AG09319 (cell line): ENCODE data around the gene ACOT11.

Source experiments
- DNase-seq: peaks from one replicate; pipeline ENCODE4 v3.0.0-alpha.2; 2010; ENCODE audit warnings: low read depth; ENCODE audit errors: extremely low read depth
- TF ChIP-seq, protein P1 (sequence below): IDR thresholded peaks from 2 replicates; pipeline ENCODE4 v1.5.1; 2011; ENCODE audit warnings: low read depth, mild to moderate bottlenecking, inconsistent platforms, low read length, moderate library complexity

The ACOT11 gene

DNA sequence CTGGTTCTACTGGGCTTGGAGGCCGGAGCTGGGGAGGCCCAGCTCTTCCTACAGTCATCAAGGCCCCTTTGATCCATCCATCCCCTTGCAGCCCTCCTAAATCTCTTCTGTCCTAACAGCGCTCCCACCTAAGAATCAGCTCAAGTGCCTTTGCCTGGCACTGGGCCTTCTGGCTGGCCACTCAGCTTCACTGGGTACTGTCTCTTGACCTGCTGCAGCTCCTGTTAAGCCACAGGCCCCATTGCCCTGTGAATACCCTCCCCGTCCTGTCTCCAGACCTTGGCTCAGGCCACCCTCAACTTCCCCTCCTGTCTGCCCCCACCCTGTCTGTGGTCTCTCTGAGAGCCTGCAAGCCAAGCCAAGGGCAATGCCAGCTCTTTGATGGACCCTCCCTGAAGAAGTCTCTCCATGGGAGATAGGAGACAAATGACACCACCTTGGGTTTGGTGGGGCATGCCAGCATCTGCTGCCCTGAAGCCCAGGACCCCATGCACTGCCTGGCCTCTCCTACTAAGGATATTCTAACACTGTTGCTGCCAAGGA lies 48.0 kb downstream of the ACOT11 start:
- no peak for DNase-seq
- TF ChIP-seq, protein P1, sequence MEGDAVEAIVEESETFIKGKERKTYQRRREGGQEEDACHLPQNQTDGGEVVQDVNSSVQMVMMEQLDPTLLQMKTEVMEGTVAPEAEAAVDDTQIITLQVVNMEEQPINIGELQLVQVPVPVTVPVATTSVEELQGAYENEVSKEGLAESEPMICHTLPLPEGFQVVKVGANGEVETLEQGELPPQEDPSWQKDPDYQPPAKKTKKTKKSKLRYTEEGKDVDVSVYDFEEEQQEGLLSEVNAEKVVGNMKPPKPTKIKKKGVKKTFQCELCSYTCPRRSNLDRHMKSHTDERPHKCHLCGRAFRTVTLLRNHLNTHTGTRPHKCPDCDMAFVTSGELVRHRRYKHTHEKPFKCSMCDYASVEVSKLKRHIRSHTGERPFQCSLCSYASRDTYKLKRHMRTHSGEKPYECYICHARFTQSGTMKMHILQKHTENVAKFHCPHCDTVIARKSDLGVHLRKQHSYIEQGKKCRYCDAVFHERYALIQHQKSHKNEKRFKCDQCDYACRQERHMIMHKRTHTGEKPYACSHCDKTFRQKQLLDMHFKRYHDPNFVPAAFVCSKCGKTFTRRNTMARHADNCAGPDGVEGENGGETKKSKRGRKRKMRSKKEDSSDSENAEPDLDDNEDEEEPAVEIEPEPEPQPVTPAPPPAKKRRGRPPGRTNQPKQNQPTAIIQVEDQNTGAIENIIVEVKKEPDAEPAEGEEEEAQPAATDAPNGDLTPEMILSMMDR, result no peak

DNA sequence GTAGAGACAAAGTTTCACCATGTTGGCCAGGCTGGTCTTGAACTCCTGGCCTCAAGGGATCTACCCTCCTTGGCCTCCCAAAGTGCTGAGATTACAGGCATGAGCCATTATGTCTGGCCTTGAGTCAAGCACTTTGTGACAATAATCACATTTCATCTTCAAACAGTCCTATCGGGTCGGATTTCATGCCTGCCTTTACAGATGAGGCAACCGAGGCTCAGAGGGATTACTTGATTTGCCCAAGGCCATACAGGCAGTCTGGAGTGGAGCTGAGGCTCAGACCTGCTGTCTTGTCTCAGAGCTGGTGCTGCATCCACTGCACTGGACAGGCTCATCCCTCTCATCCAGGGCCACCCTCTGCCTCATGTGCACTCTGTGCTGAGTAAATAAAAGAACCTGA lies 48.7 kb downstream of the ACOT11 start:
- TF ChIP-seq, protein P1, result no peak

DNA sequence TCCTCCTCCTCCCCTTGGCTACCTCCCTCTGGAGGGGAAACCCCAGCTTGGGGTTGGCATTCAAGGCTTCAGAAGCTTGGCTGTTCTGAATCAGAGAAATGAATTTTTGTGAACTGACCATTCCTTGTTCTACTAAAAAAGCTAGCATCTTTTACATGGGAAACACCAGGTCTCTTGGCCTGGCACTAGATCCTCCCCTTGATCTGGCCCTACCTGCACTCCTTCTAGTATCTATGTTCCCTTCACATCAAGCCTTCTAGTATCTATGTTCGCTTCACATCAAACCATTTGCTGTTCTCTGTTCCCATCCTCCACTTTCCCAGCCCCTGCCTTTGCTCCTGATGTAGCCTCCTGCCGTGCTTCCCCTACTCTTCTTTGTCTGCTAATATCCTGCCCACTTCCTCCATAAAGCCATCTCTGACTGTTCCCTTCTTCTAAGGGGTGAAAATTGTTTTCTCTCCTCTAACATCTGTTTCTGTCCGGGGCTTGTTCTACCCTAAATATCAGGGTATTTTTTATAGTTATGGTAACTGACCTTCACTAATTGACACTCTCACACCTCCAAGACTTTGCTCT lies 49.5 kb downstream of the ACOT11 start:
- no peak for DNase-seq
- TF ChIP-seq, protein P1, result no peak

More for the DNA sequence above, 48.7 kb downstream of the ACOT11 start:
- DNase-seq, result no peak

DNA sequence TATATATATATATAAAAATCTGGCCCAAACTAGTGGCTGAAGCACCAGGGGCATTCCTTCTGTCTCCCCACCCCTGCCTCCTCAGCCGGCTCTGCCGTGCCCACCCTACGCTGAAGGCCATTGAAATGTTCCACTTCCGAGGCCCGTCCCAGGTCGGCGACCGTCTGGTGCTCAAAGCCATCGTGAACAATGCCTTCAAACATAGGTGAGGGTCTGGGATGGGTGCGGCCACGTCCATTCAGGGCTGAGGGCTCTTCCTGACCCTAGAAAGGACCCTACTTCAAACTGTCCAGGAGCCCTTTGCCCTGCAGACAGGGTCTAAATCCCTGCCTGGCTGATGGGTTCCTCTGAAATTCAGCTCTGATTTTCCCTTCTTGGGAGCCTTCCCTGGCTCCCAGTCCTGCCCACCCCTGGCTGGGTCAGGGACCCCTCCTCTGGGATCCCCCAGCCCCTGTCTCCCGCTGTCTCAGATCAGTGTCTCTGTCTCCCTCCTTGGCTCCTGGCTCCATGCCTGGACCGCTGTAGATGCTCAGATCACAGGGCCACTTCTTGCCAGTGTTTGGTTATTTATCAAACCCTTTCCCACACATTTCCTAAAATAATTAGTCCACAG lies 51.3 kb downstream of the ACOT11 start:
- no peak for DNase-seq

DNA sequence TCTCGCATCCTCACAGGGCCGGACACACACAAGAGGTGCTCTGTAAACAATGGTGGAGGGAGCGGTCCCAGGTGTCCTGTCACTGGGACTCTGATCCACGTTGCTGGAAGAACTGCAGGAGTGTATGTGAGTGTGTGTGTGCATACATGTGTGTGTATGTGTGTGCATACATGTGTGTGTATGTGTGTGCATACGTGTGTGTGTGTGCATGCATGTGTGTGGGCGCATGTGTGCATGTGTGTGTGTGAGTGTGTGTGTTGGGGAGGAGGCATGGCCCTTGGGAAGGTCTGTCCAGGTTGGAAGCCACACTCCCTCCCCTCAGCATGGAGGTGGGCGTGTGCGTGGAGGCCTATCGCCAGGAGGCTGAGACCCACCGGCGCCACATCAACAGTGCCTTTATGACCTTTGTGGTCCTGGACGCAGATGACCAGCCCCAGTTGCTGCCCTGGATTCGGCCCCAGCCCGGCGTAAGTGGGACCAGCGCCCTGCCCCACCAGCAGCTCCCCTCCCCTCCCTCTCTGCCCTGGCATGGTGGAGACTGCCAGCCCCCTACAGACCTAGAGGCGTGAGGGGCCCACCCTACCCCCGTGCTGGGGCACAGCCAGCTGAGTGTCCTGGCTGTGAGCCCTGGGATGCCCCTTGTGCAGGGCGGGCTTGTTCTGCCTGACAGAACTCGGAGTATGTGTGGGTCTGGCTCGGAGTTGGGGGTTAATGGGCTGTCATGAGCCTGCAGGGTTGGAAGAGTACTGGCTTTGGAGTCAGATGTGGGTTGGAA lies 53.1 kb downstream of the ACOT11 start:
- TF ChIP-seq, protein P1, result no peak
- DNase-seq, result no peak

More for the DNA sequence above, 51.3 kb downstream of the ACOT11 start:
- TF ChIP-seq, protein P1, result no peak

DNA sequence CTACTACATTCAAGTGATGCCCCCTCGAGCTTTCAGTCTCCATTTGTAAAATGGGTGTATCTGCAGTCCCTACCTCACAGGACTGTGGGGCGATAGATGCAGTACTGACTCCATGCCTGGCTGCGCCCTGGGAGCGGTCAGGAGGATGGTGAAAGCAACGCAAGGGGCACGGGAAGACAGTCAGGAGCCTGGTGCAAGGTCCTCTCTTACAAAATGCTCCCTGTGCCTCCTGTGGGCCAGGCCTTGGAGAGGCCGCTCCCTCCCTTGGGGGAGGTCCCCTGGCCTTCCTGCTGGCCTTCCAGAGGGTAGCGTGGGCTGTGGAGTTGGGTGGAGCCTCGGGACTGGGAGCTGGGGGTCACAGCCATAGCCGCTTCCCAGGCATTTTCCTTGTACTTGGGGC lies 53.7 kb downstream of the ACOT11 start:
- no peak for DNase-seq
- TF ChIP-seq, protein P1, result no peak

DNA sequence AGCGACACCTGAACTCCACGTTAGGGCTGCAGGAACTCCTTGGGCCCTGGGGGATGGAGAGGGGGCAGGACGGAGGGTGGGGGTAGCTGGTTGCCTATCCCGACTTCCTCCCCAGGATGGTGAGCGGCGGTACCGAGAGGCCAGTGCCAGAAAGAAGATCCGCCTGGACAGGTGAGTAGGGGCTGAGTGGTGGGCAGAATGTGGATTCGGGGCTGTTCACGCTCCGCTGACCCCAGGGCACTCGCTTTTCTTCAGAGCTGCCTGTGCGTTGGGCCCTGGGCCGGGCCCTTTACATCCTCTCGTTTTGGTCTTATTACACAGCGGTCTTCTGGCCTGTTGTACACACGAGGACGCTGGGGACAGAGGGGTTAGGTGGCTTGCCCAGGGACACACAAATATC lies 54.5 kb downstream of the ACOT11 start:
- TF ChIP-seq, protein P1, result no peak
- no peak for DNase-seq
